NCI-H446 treated with DMSO at 0.1 percent for 48 hours (cell line): ENCODE measurements around the gene ACSM5.
"Not testable (repeated sequence)": the region's sequence is repeated elsewhere in the genome, so short reads cannot be mapped to it uniquely, and the experiment has no call there.

Source experiments
- DNase-seq: peaks from one replicate; lab custom pipeline; 2025; lab: John Stamatoyannopoulos, UW

Gene ACSM5

DNA sequence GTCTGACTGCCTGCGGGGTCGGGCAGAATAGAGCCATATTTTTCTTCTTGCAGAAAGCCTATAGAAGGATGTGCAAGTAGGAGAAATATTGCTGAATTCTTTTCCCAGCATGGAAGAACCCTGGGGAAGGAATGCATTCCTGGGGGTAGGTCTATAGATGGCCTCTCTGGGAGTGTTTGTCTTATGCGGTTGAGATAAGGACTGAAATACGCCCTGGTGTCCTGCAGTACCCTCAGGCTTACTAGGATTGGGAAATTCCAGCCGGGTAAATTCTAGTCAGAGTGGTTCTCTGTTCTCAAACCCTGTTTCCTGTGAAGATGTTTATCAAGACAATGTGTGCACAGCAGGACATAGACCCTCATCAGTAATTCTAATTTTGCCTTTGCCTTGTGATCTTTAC lies 44.3 kb downstream of the ACSM5 start:
- not testable (repeated sequence) for DNase-seq

DNA sequence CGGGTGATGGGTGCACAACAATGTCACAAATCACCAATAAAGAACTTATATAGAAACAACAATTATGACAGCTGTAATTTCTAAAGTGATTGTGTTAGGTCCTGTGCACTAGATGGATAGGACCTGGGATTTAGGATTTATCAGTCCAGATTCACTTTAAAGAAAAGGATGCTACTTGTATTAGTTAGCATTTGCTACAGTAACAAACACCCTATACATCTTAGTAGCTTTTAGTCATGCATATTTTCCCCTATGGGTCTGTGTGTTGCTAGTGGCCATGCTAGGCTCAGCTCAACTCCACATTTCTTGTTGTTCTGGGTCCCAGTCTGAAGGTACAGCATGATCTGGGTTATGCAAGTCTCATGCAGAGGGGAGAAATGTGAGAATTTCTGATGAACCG lies 49.9 kb downstream of the ACSM5 start:
- DNase-seq: not testable (repeated sequence)

GRCh38 chr16:20460313-20460712 lies 51.0 kb downstream of the ACSM5 start:
- DNase-seq: not testable (repeated sequence)

- not testable (repeated sequence) for DNase-seq
Observed at GRCh38 chr16:20468954-20469353, 59.6 kb downstream of the ACSM5 start.

GRCh38 chr16:20469930-20470329 lies 60.6 kb downstream of the ACSM5 start:
- not testable (repeated sequence) for DNase-seq

DNA sequence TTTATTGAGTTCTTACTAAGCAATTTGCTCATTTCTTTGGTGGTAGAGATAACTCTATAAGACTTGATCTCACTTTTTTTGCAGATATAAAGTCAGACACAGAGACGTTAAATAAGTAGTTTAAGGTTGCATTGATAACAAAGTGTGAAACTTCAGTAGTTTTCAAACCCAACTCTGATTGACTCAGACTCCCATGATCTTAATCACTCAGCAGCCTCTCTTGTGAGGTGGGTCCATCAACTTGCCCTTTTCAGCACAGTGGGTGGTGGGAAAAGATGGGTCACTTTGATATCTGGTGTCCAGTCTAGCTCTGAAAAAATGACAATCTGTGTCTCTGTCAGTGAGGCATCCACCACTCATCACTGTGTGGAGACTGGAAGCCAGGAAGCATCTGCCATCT lies 61.4 kb downstream of the ACSM5 start:
- not testable (repeated sequence) for DNase-seq

DNA sequence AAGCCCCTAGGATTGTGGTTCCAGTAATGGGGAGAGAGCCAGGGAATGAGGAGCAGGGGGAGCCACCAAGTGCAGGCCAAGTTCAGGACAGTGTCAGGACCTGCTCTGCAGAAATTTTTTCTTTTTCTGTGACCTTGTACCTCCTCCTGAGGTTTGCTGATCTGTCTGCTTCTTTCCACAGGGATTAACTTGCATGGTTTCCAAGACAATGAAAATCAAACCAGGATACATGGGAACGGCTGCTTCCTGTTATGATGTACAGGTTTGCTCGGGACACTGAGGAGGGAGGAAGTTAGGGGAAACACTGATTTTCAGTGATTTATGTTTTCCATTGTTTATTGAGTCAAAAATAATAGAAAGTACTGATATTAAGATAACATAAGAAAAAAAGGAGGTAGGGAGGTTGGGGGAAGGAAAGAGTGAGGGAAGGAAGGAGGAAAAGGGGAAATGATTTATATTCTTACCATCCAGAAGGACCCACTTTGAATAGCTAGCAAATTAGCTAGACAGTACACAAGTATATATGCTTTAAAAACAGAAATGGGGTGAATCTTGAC lies 67.9 kb downstream of the ACSM5 start:
- DNase-seq: not testable (repeated sequence)

DNA sequence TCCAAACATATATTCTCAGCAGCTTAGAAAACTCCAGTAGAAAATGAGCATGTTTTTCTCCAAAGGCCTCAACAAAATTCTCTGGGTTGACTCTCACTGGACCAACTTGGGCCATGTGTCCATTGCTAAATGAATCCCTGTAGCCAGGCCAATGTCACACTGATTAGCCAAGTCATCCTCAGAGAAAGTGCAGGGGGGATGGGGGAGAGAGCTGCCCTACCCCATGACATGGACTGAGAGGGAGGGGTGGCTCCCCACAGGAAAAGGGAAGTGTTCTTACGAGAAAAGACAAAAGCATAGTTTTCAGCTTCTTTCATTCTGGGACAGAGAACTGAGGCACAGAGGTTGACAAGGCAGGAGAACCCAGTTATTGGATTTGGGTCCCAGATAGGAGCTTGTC lies 74.7 kb downstream of the ACSM5 start:
- DNase-seq: not testable (repeated sequence)

DNA sequence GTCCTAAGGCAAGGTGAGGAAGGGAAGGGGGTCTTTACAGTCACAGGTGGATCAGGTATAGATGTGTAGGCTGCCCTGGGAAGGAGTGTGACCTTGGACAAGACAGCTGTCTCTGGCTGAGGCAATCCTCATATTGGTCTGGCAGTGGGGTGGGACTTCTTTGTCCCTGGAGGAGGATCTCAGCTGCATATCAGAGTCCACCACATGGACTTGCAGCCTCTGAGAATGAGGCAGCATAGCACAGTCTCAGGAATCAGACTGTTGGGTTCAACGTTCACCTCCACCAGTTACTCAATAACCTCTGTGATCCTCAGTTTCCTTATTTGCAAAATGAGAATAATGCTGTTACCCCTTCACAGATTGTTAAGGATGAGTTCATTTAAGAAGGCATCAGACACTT lies 75.4 kb downstream of the ACSM5 start:
- DNase-seq: no peak

DNA sequence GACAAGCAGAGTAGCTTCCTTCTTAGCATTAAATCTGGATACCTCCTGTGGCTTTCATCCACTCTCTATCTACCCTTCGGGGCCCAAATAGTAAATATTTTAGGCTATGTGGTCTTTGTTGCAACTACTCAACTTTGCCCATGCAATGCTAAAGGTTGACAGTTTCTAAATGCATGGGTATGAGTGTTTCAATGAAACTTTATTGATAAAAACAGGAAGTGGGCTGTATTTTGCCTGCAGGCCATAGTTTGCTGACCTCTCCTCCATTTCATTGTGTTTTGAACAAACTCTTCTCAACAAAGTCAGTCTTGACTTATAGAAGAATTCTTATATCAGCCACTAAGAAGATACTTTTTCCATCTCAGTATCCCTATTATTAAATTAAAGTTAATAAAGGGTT lies 76.1 kb downstream of the ACSM5 start:
- DNase-seq: no peak
